Thoracic aorta (tissue), 2 donors: ENCODE results near the gene FDXACB1. TPM values are rescaled to one million over a fixed set of nuclear protein-coding genes. Genes with fewer than 3 reads are reported as not detected.

ENCODE experiments used
- ATAC-seq: fragments of 150-250 bp; one replicate; pipeline ENCODE4 v1.8.0; 2017; ENCODE audit warnings: low read depth; ENCODE audit not compliant: insufficient number of reproducible peaks, low FRiP score
- DNase-seq: peaks from one replicate; pipeline ENCODE4 v3.0.0-alpha.2; 2020; ENCODE audit warnings: low spot score
- H3K27ac ChIP-seq, 2 donors: fragments of 200-600 bp; sonication (generic); 1 replicate in 1 of 2; 2 replicates in 1 of 2; pipeline ENCODE4 v1.5.1; 2016; ENCODE audit warnings: mild to moderate bottlenecking in 2 of 2, moderate library complexity in 2 of 2
- H3K27me3 ChIP-seq: fragments of 200-600 bp; sonication (generic); replicated peaks from 2 replicates; pipeline ENCODE4 v1.6.0; 2016; ENCODE audit warnings: mild to moderate bottlenecking; ENCODE audit not compliant: insufficient read depth
- H3K36me3 ChIP-seq: fragments of 200-600 bp; sonication (generic); one replicate; pipeline ENCODE4 v1.5.1; 2016
- H3K4me1 ChIP-seq, 2 donors: fragments of 200-600 bp; sonication (generic); 1 replicate in 1 of 2; 2 replicates in 1 of 2; pipeline versions ENCODE4 v1.5.1 to v1.6.0; 2016; ENCODE audit warnings: low read depth in 2 of 2, mild to moderate bottlenecking in 1 of 2; ENCODE audit not compliant: control insufficient read depth in 1 of 2
- H3K4me3 ChIP-seq: fragments of 200-600 bp; sonication (generic); 2 replicates; pipeline ENCODE4 v1.5.1; 2016; ENCODE audit warnings: mild to moderate bottlenecking
- H3K9me3 ChIP-seq: fragments of 200-600 bp; sonication (generic); 2 replicates; pipeline ENCODE4 v1.5.1; 2016
- CTCF ChIP-seq: fragments of 200-600 bp; sonication (generic); IDR thresholded peaks from one replicate; pipeline ENCODE4 v1.5.1; 2019; ENCODE audit warnings: antibody characterized with exemption
- total RNA-seq, 2 donors: library from RNA; depleted of rRNA; stranded (reverse); fragments of >200 nt; gene quantifications; one replicate each; pipeline versions ENCODE4 v1.1.0 to v1.2.3, GENCODE V29; 2016

FDXACB1 gene
- total RNA-seq: 1 to 10 TPM in 1 of 2 donors, under 1 TPM in 1; 0.71 to 1.8 TPM

GRCh38 chr11:111878849-111879636, at the start of gene FDXACB1, which contains the start of gene CFAP68:
Gene FDXACB1 (minus strand): TSS chr11:111879165. CDS start chr11:111879132, 33 bp downstream.
Gene CFAP68 (plus strand): TSS chr11:111879541. CDS start chr11:111879561, 20 bp downstream.
- no peaks in the 10 kb centered on the region for H3K9me3 ChIP-seq
- H3K36me3 ChIP-seq: no peaks in the 10 kb centered on the region
- peak within 1 kb of the TSS; percentile 94 to 96 for H3K27ac ChIP-seq
- H3K27me3 ChIP-seq: no peaks in the 10 kb centered on the region
- H3K4me1 ChIP-seq: peaks cover 4 to 19% of the 10 kb centered on the region in 2 donors
- peak; percentile 97 for TF ChIP-seq CTCF
- DNase-seq (peak; percentile 93), ATAC-seq (peak; percentile 98)
- H3K4me3 ChIP-seq: peak within 1 kb of the TSS; percentile 74

- peak; percentile 24 for TF ChIP-seq CTCF
- Histone ChIP-seq H3K27me3 (no peaks in the 10 kb centered on the region), H3K27ac (peak overlapping the region; percentile 97), H3K4me3 (peak overlapping the region; percentile 68), H3K4me1 (peaks cover 29 to 44% of the 10 kb centered on the region in 2 donors), H3K36me3 (no peaks in the 10 kb centered on the region), H3K9me3 (no peaks in the 10 kb centered on the region)
- ATAC-seq: peak; percentile 87
- DNase-seq: peak; percentile 91
These were observed 47.8 kb upstream of the FDXACB1 start for GRCh38 chr11:111926505-111927391.

GRCh38 chr11:111925953-111926352, 47.0 kb upstream of the FDXACB1 start:
- Histone ChIP-seq H3K27ac (peak overlapping the region; percentile 97), H3K27me3 (no peaks in the 10 kb centered on the region), H3K4me1 (peaks cover 29 to 45% of the 10 kb centered on the region in 2 donors), H3K36me3 (no peaks in the 10 kb centered on the region), H3K4me3 (peak overlapping the region; percentile 68), H3K9me3 (no peaks in the 10 kb centered on the region)
- DNase-seq (no peak), ATAC-seq (no peak)
- no peak for TF ChIP-seq CTCF

- Histone ChIP-seq H3K4me3 (peak overlapping the region; percentile 55), H3K4me1 (peaks cover 29 to 47% of the 10 kb centered on the region in 2 donors), H3K27ac (peak overlapping the region; percentile 97), H3K36me3 (no peaks in the 10 kb centered on the region), H3K9me3 (no peaks in the 10 kb centered on the region), H3K27me3 (no peaks in the 10 kb centered on the region)
- ATAC-seq: no peak
- no peak for DNase-seq
- TF ChIP-seq CTCF: no peak
These were observed 45.0 kb upstream of the FDXACB1 start for GRCh38 chr11:111923951-111924350.

- no peaks in the 10 kb centered on the region for H3K36me3 ChIP-seq
- H3K27ac ChIP-seq: peak overlapping the region; percentile 97
- no peaks in the 10 kb centered on the region for H3K9me3 ChIP-seq
- H3K4me1 ChIP-seq: peaks cover 29 to 53% of the 10 kb centered on the region in 2 donors
- H3K27me3 ChIP-seq: no peaks in the 10 kb centered on the region
- peak; percentile 24 for ATAC-seq
- no peak for TF ChIP-seq CTCF
- no peak for DNase-seq
- H3K4me3 ChIP-seq: peak overlapping the region; percentile 55
These were observed 44.4 kb upstream of the FDXACB1 start for GRCh38 chr11:111923351-111923788.
